ENCODE data around the gene INAFM2. TPM values are rescaled to one million over a fixed set of nuclear protein-coding genes. Genes with fewer than 3 reads are reported as not detected.

Gene INAFM2
- polyA plus RNA-seq, 1 donor from 2014 or later: 14.8 TPM

DNA sequence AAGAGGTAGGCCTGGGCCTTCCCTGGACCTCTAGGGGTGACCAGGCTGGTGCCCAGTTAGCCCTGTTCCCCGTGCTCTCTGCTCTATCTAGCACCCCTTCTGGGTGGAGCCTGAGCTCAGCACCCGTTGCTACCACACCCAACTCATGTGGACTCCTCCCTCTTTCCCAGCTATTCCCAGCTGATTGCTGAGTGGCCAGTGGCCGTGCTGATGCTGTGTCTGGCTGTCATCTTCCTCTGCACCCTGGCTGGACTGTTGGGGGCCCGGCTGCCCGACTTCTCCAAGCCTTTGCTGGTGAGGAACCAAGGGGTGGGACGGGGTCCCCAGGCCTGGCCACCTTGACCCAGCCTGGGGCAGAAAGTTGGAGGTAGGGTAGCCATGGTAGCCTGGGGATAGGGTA, 40.8 kb downstream of the INAFM2 start:
- no peak for TF ChIP-seq TAF1 (IDR thresholded peaks at IDR 0.05; ENCODE audit: low read depth)
- no peak for TF ChIP-seq EZH2 (IDR thresholded peaks at IDR 0.05; ENCODE audit: borderline replicate concordance, insufficient read depth, low read length, poor library complexity, severe bottlenecking)
- TF ChIP-seq, protein P1, sequence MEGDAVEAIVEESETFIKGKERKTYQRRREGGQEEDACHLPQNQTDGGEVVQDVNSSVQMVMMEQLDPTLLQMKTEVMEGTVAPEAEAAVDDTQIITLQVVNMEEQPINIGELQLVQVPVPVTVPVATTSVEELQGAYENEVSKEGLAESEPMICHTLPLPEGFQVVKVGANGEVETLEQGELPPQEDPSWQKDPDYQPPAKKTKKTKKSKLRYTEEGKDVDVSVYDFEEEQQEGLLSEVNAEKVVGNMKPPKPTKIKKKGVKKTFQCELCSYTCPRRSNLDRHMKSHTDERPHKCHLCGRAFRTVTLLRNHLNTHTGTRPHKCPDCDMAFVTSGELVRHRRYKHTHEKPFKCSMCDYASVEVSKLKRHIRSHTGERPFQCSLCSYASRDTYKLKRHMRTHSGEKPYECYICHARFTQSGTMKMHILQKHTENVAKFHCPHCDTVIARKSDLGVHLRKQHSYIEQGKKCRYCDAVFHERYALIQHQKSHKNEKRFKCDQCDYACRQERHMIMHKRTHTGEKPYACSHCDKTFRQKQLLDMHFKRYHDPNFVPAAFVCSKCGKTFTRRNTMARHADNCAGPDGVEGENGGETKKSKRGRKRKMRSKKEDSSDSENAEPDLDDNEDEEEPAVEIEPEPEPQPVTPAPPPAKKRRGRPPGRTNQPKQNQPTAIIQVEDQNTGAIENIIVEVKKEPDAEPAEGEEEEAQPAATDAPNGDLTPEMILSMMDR (IDR thresholded peaks at IDR 0.05; ENCODE audit: poor library complexity, severe bottlenecking): no peak
- TF ChIP-seq, protein P2, sequence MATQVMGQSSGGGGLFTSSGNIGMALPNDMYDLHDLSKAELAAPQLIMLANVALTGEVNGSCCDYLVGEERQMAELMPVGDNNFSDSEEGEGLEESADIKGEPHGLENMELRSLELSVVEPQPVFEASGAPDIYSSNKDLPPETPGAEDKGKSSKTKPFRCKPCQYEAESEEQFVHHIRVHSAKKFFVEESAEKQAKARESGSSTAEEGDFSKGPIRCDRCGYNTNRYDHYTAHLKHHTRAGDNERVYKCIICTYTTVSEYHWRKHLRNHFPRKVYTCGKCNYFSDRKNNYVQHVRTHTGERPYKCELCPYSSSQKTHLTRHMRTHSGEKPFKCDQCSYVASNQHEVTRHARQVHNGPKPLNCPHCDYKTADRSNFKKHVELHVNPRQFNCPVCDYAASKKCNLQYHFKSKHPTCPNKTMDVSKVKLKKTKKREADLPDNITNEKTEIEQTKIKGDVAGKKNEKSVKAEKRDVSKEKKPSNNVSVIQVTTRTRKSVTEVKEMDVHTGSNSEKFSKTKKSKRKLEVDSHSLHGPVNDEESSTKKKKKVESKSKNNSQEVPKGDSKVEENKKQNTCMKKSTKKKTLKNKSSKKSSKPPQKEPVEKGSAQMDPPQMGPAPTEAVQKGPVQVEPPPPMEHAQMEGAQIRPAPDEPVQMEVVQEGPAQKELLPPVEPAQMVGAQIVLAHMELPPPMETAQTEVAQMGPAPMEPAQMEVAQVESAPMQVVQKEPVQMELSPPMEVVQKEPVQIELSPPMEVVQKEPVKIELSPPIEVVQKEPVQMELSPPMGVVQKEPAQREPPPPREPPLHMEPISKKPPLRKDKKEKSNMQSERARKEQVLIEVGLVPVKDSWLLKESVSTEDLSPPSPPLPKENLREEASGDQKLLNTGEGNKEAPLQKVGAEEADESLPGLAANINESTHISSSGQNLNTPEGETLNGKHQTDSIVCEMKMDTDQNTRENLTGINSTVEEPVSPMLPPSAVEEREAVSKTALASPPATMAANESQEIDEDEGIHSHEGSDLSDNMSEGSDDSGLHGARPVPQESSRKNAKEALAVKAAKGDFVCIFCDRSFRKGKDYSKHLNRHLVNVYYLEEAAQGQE (IDR thresholded peaks at IDR 0.05; ENCODE audit: borderline replicate concordance): no peak
- TF ChIP-seq POLR2AphosphoS5 (IDR thresholded peaks at IDR 0.05): no peak
- TF ChIP-seq SMC3 (conservative IDR thresholded peaks at IDR 0.05; ENCODE audit: poor library complexity): no peak
- TF ChIP-seq RAD21 (conservative IDR thresholded peaks at IDR 0.05): no peak
- no peak for TF ChIP-seq MXI1 (conservative IDR thresholded peaks at IDR 0.05; ENCODE audit: poor library complexity, severe bottlenecking)
- TF ChIP-seq EP300 (conservative IDR thresholded peaks at IDR 0.05; ENCODE audit: poor library complexity, severe bottlenecking): no peak
- no peaks in the 10 kb centered on the region for H4K20me1 ChIP-seq (ENCODE audit: insufficient read depth)
- no peaks in the 10 kb centered on the region for H3K9me2 ChIP-seq (ENCODE audit: insufficient read depth, low read length)
- H3F3A ChIP-seq (ENCODE audit: insufficient read depth, low read length, poor library complexity, severe bottlenecking): no peaks in the 10 kb centered on the region
- no peak overlapping the region for H3K4me3 ChIP-seq (ENCODE audit: low read length)
- no peak overlapping the region for H3K27ac ChIP-seq (ENCODE audit: low read length)
- H3K36me3 ChIP-seq (ENCODE audit: insufficient read depth, low read length): peaks cover 6% of the 10 kb centered on the region
- no peak overlapping the region for H3K4me2 ChIP-seq (ENCODE audit: low read length)
- peaks cover 3% of the 10 kb centered on the region for H3K27me3 ChIP-seq (ENCODE audit: insufficient read depth, low read depth, low read length)
- H3K9me3 ChIP-seq (ENCODE audit: low read length): no peaks in the 10 kb centered on the region
- peaks cover 1% of the 10 kb centered on the region for H3K79me2 ChIP-seq (replicated peaks; ENCODE audit: insufficient read depth, low read length)
- no peak overlapping the region for H2AFZ ChIP-seq (ENCODE audit: low read depth, low read length)
- H3K9ac ChIP-seq (ENCODE audit: low read length): no peak overlapping the region

DNA sequence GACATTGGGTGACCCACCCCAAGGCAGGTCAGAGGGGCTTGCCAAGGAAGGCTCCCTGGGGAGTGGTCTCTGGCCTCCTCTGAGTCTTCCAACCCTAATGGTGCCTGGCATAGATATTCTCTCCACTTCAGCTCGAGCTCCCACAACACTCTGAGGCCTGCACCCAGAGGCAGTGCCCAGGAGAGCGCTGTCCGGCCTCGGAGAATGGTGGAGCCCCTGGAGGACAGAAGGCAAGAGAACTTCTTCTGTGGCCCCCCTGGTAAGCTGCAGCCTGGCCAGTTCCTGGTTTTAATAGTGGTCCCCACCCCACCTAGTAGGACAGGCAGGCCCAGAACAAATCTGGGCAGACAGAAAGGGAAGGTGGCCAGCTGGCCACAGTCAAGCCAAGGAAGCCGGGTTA, 41.5 kb downstream of the INAFM2 start:
- Histone ChIP-seq H3K4me3 (ENCODE audit: low read length) (no peak overlapping the region), H4K20me1 (ENCODE audit: insufficient read depth) (no peaks in the 10 kb centered on the region), H3K36me3 (ENCODE audit: insufficient read depth, low read length) (peaks cover 6% of the 10 kb centered on the region), H3K27ac (ENCODE audit: low read length) (no peak overlapping the region), H3K4me2 (ENCODE audit: low read length) (no peak overlapping the region), H3K9me3 (ENCODE audit: low read length) (no peaks in the 10 kb centered on the region), H3K27me3 (ENCODE audit: insufficient read depth, low read depth, low read length) (no peaks in the 10 kb centered on the region), H2AFZ (ENCODE audit: low read depth, low read length) (no peak overlapping the region), H3K9ac (ENCODE audit: low read length) (no peak overlapping the region), H3K79me2 (replicated peaks; ENCODE audit: insufficient read depth, low read length) (no peaks in the 10 kb centered on the region), H3K9me2 (ENCODE audit: insufficient read depth, low read length) (no peaks in the 10 kb centered on the region), H3F3A (ENCODE audit: insufficient read depth, low read length, poor library complexity, severe bottlenecking) (no peaks in the 10 kb centered on the region)
- TF ChIP-seq SMC3 (conservative IDR thresholded peaks at IDR 0.05; ENCODE audit: poor library complexity): no peak
- TF ChIP-seq TAF1 (IDR thresholded peaks at IDR 0.05; ENCODE audit: low read depth): no peak
- TF ChIP-seq, protein P2 (IDR thresholded peaks at IDR 0.05; ENCODE audit: borderline replicate concordance): no peak
- no peak for TF ChIP-seq POLR2AphosphoS5 (IDR thresholded peaks at IDR 0.05)
